HCT116 (cell line): ENCODE data around the gene C1orf159. TPM values are rescaled to one million over a fixed set of nuclear protein-coding genes. Genes with fewer than 3 reads are reported as not detected.

Experiments used
- ATAC-seq: fragments of 200-7000 bp; cut with Tn5 transposase; 2 replicates; pipeline ENCODE4 v1.9.1; 2020; ENCODE audit warnings: mild to moderate bottlenecking, moderate library complexity
- BruUV-seq: library from RNA; stranded (reverse); fragments of 400-500 nt; replicated peaks from 2 replicates; lab custom pipeline; 2021; lab: Mats Ljungman, UMichigan
- CTCF ChIA-PET: fragments of 300-600 bp; sonication (Branson Sonifier 250); formaldehyde crosslinking; loops from one replicate; lab custom pipeline; 2021; ENCODE audit warnings: antibody characterized with exemption; lab: Charles Lee
- POLR2A ChIA-PET: fragments of 300-600, 350-600 bp; sonication (Branson Sonifier 250); formaldehyde crosslinking; loops from one replicate; lab custom pipeline; 2021; ENCODE audit warnings: antibody characterized with exemption; lab: Charles Lee
- RAD21 ChIA-PET, 2 experiments: fragments of 300-600 bp; sonication (Branson Sonifier 250); formaldehyde crosslinking; loops; one replicate each; lab custom pipeline; 2023; ENCODE audit warnings: low total read pairs in 2 of 2; ENCODE audit not compliant: uncharacterized antibody in 2 of 2, unreplicated experiment in 2 of 2, low non-redundant PET in 1 of 2; lab: Charles Lee
- DNase-seq: peaks from one replicate; pipeline ENCODE4 v3.0.0-alpha.2; 2010; ENCODE audit warnings: low read depth, low spot score
- H2AFZ ChIP-seq: fragments of 200-600 bp; shearing (Covaris generic), sonication (generic); 2 replicates; pipeline ENCODE4 v1.6.1; 2017; ENCODE audit warnings: low read depth, mixed run types, mixed read lengths, antibody characterized with exemption, low read length; ENCODE audit not compliant: poor library complexity, severe bottlenecking
- H3K27ac ChIP-seq: 2 replicates; pipeline ENCODE4 v1.5.1; 2012; ENCODE audit warnings: low read depth, low read length
- H3K27me3 ChIP-seq: fragments of 200-600 bp; sonication (generic); 2 replicates; pipeline ENCODE4 v1.6.1; 2016; ENCODE audit warnings: mixed run types, low read length, mixed read lengths; ENCODE audit not compliant: insufficient read depth
- H3K36me3 ChIP-seq, 2 experiments: fragments of 200-500 bp in 1 of 2; fragments of 200-600 bp in 1 of 2; sonication (Bioruptor generic) in 1 of 2; sonication (generic) in 1 of 2; 2 replicates each; pipeline versions ENCODE4 v1.5.1 to v1.6.1; 2014 to 2016; ENCODE audit warnings: low read length in 2 of 2, inconsistent platforms in 1 of 2, mixed read lengths in 1 of 2, mixed run types in 1 of 2; ENCODE audit not compliant: insufficient read depth in 2 of 2, control insufficient read depth in 1 of 2
- H3K4me1 ChIP-seq, 2 experiments: fragments of 200-600 bp in 1 of 2; sonication (generic) in 1 of 2; 2 replicates each; pipeline versions ENCODE4 v1.5.1 to v1.6.1; 2012 to 2017; ENCODE audit warnings: low read length in 2 of 2, inconsistent platforms in 1 of 2, mild to moderate bottlenecking in 1 of 2, mixed read lengths in 1 of 2, mixed run types in 1 of 2, moderate library complexity in 1 of 2; ENCODE audit not compliant: insufficient read depth in 2 of 2, control insufficient read depth in 1 of 2
- H3K4me2 ChIP-seq: fragments of 200-600 bp; sonication (generic); 2 replicates; pipeline ENCODE4 v1.6.1; 2017; ENCODE audit warnings: mixed run types, low read length, mixed read lengths
- H3K4me3 ChIP-seq, 2 experiments: fragments of 200-600 bp in 1 of 2; sonication (generic) in 1 of 2; replicated peaks in 1 of 2; 2 replicates each; pipeline ENCODE4 v1.5.1; 2011 to 2016; ENCODE audit warnings: low read length in 2 of 2, control low read depth in 1 of 2, low read depth in 1 of 2, mild to moderate bottlenecking in 1 of 2, mixed read lengths in 1 of 2, mixed run types in 1 of 2
- H3K79me2 ChIP-seq: fragments of 200-600 bp; sonication (generic); 2 replicates; pipeline ENCODE4 v1.6.1; 2017; ENCODE audit warnings: mild to moderate bottlenecking, mixed run types, low read length, moderate library complexity, mixed read lengths; ENCODE audit not compliant: insufficient read depth
- H3K9ac ChIP-seq: fragments of 200-600 bp; sonication (generic); 2 replicates; pipeline ENCODE4 v1.6.1; 2016; ENCODE audit warnings: low read length, mixed read lengths
- H3K9me2 ChIP-seq: fragments of 200-600 bp; sonication (generic), shearing (Covaris generic); 2 replicates; pipeline ENCODE4 v1.6.1; 2017; ENCODE audit warnings: mixed run types, mild to moderate bottlenecking, moderate library complexity; ENCODE audit not compliant: insufficient read depth
- H3K9me3 ChIP-seq, 2 experiments: fragments of 200-500 bp in 1 of 2; fragments of 200-600 bp in 1 of 2; sonication (Bioruptor generic) in 1 of 2; sonication (generic) in 1 of 2; 2 replicates each; pipeline ENCODE4 v1.6.1; 2014 to 2017; ENCODE audit warnings: low read length in 2 of 2, mixed read lengths in 2 of 2, inconsistent platforms in 1 of 2, low read depth in 1 of 2, mild to moderate bottlenecking in 1 of 2, mixed run types in 1 of 2, moderate library complexity in 1 of 2; ENCODE audit not compliant: control insufficient read depth in 1 of 2, insufficient read depth in 1 of 2
- H4K20me1 ChIP-seq: fragments of 200-600 bp; sonication (generic), shearing (Covaris generic); 2 replicates; pipeline ENCODE4 v1.6.1; 2017; ENCODE audit warnings: mixed run types, mild to moderate bottlenecking, moderate library complexity; ENCODE audit not compliant: insufficient read depth
- CBX3 ChIP-seq: IDR thresholded peaks from 2 replicates; pipeline ENCODE4 v1.6.1; 2012; ENCODE audit warnings: low read depth
- CEBPB ChIP-seq: IDR thresholded peaks from 2 replicates; pipeline ENCODE4 v1.6.1; 2012; ENCODE audit warnings: low read depth
- EGR1 ChIP-seq: IDR thresholded peaks from 2 replicates; pipeline ENCODE4 v1.6.1; 2012; ENCODE audit warnings: low read depth
- EZH2 ChIP-seq: fragments of 200-600 bp; sonication (generic); IDR thresholded peaks from 2 replicates; pipeline ENCODE4 v1.6.1; 2017; ENCODE audit warnings: antibody characterized with exemption, mixed run types
- FOSL1 ChIP-seq: IDR thresholded peaks from 2 replicates; pipeline ENCODE4 v1.6.1; 2012; ENCODE audit warnings: low read depth
- POLR2A ChIP-seq: IDR thresholded peaks from 2 replicates; pipeline ENCODE4 v1.7.0; 2011; ENCODE audit warnings: borderline replicate concordance; ENCODE audit not compliant: insufficient read depth, insufficient read length; ENCODE audit errors: extremely low read depth
- RAD21 ChIP-seq: IDR thresholded peaks from 2 replicates; pipeline ENCODE4 v1.6.1; 2012; ENCODE audit warnings: low read depth, mild to moderate bottlenecking
- SP1 ChIP-seq: IDR thresholded peaks from 2 replicates; pipeline ENCODE4 v1.6.1; 2012; ENCODE audit warnings: low read depth
- SRF ChIP-seq: IDR thresholded peaks from 2 replicates; pipeline ENCODE4 v1.6.1; 2012; ENCODE audit warnings: low read depth
- TCF7L2 ChIP-seq: IDR thresholded peaks from 2 replicates; pipeline ENCODE4 v1.7.0; 2011; ENCODE audit warnings: borderline replicate concordance, inconsistent platforms; ENCODE audit not compliant: insufficient read depth, insufficient read length; ENCODE audit errors: extremely low read depth
- YY1 ChIP-seq: IDR thresholded peaks from 2 replicates; pipeline ENCODE4 v1.6.1; 2011; ENCODE audit warnings: low read length, low read depth, moderate library complexity, mild to moderate bottlenecking; ENCODE audit not compliant: insufficient replicate concordance; ENCODE audit errors: extremely low read depth
- ZFX ChIP-seq: fragments of 450-650 bp; IDR thresholded peaks from 2 replicates; pipeline ENCODE4 v1.6.1; 2017
- ZNF274 ChIP-seq: fragments of 200-500 bp; sonication (Bioruptor generic); IDR thresholded peaks from 2 replicates; pipeline ENCODE4 v1.6.1; 2014; ENCODE audit warnings: mild to moderate bottlenecking, low read depth, low read length, inconsistent platforms
- intact Hi-C: fragments of 100-400 bp; cut with micrococcal nuclease; formaldehyde crosslinking; loops from 2 replicates; pipeline ENCODE4 v1.10.0; 2022
- total RNA-seq: library from RNA; stranded (reverse); gene quantifications from one replicate; pipeline ENCODE4 v1.2.1, GENCODE V29; 2021; ENCODE audit not compliant: unreplicated experiment
- TF ChIP-seq, protein P1 (sequence below): IDR thresholded peaks from 2 replicates; pipeline ENCODE4 v1.6.1; 2011; ENCODE audit warnings: mild to moderate bottlenecking, low read length, moderate library complexity; ENCODE audit not compliant: insufficient replicate concordance; ENCODE audit errors: extremely low read depth
- TF ChIP-seq, protein P2 (sequence below): IDR thresholded peaks from 2 replicates; pipeline ENCODE4 v1.6.1; 2012
- TF ChIP-seq, protein P3 (sequence below), 3 experiments: fragments of 200-600 bp in 1 of 3; sonication (generic) in 1 of 3; IDR thresholded peaks in 2 of 3; conservative IDR thresholded peaks in 1 of 3; 2 replicates each; pipeline ENCODE4 v1.5.1; 2012 to 2017; ENCODE audit warnings: low read depth in 2 of 3, low read length in 2 of 3, antibody characterized with exemption in 1 of 3, borderline replicate concordance in 1 of 3, control low read depth in 1 of 3, mild to moderate bottlenecking in 1 of 3, mixed read lengths in 1 of 3, mixed run types in 1 of 3, moderate library complexity in 1 of 3; ENCODE audit not compliant: insufficient read depth in 1 of 3

Gene C1orf159
- total RNA-seq, 1 experiment from 2014 or later = 22.7 TPM

DNA sequence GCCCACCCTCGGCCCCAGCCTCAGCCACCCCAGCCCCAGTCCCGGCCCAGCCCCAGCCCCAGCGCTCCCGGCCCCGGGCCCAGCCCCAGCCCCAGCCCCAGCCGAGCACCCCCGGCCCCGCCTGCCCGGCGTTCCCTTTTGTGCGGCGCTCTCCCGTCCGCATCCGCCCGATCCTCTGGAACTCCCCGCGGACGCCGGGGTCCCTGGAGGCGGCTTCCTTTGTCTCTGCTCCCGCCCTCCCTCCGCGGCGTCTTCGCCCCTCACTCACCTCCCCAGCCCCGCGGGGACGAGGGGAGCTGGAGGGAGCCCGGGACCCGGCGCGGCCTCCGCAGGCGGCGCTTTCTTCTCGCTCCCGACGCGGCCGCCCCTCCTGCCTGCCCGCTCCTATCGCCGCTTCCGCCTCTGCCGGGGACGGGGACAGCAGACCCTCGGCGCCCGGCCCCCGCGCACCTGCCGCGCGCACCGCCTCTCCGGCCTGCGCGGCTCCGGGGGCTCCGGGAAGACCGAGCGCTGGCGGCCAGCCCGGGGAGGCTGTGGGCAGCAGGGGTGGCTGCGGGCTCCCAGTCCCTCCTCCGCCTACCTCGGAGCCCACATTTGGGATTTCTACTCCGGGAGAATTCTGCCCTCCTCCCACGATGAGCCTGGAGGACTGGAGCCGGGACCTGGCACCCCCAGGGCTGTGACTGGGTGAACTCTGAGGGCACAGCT is 82.0 kb downstream of the C1orf159 start:
- DNase-seq (no peak), ATAC-seq (no peak)
- no peaks in the 10 kb centered on the region for H3K9me2 ChIP-seq
- ChIA-PET CTCF (no interaction called here), POLR2A (no interaction called here), RAD21 (no interaction called here)
- TF ChIP-seq RAD21 = no peak
- no peak for TF ChIP-seq CEBPB
- no peak for TF ChIP-seq SP1
- no peak for TF ChIP-seq ZFX
- no peak for TF ChIP-seq TCF7L2
- no peak for TF ChIP-seq SRF
- H3K27ac ChIP-seq = no peak overlapping the region
- H3K9ac ChIP-seq = no peak overlapping the region
- intact Hi-C loops = no loop called here
- H3K27me3 ChIP-seq = no peaks in the 10 kb centered on the region
- no TSS peak for BruUV-seq
- no peaks in the 10 kb centered on the region for H3K9me3 ChIP-seq
- H4K20me1 ChIP-seq = no peaks in the 10 kb centered on the region
- H3K36me3 ChIP-seq = peaks cover 0 to 16% of the 10 kb centered on the region in 2 experiments; a peak in 1 of 4 replicates
- H3K79me2 ChIP-seq = peaks cover 66% of the 10 kb centered on the region
- H3K4me3 ChIP-seq = no peak overlapping the region
- no peak overlapping the region for H3K4me2 ChIP-seq
- peaks cover 0 to 6% of the 10 kb centered on the region in 2 experiments; a peak in 1 of 4 replicates for H3K4me1 ChIP-seq
- H2AFZ ChIP-seq = no peak overlapping the region

DNA sequence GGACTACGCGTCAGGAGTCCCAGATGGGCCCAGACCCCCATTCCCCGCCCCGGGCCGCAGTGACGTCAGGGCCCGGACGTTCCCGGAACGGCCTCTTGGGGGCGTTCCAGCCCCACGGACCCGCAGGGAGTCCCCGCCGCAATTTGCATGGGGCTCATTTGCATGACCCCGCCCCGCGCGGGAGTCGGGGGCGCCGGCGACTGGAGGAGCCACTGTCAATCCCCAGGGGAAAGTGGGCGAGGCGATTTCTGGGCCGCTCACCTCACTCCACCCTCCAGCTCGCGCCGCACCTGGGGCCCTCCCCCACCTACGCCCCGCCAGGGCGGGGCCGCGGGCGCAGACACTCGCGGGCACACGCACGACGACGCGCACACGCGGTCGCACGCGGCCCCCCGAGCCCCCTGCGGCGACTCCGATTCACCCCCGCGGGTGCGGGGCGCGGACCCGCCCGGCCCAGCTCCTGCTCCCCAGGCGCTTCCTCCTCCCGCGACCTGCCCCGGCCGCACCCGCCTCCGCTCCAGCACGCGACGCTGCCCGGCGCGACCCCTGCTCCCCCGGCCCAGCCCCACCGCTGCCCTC is 82.8 kb downstream of the C1orf159 start:
- POLR2A ChIA-PET = no interaction called here
- H3K36me3 ChIP-seq = peaks cover 0 to 16% of the 10 kb centered on the region in 2 experiments; a peak in 1 of 4 replicates
- H3K9me3 ChIP-seq = no peaks in the 10 kb centered on the region
- peaks cover 60% of the 10 kb centered on the region for H3K79me2 ChIP-seq
- no peaks in the 10 kb centered on the region for H3K9me2 ChIP-seq
- H3K27me3 ChIP-seq = no peaks in the 10 kb centered on the region
- DNase-seq (no peak), ATAC-seq (peak; percentile 90)
- no peaks in the 10 kb centered on the region for H4K20me1 ChIP-seq
- H2AFZ ChIP-seq = no peak overlapping the region
- CTCF ChIA-PET = no interaction called here
- peaks cover 0 to 6% of the 10 kb centered on the region in 2 experiments; a peak in 1 of 4 replicates for H3K4me1 ChIP-seq
- H3K27ac ChIP-seq = no peak overlapping the region
- H3K9ac ChIP-seq = no peak overlapping the region
- no peak overlapping the region for H3K4me3 ChIP-seq
- BruUV-seq = no TSS peak
- intact Hi-C loops = no loop called here
- no peak overlapping the region for H3K4me2 ChIP-seq
- RAD21 ChIA-PET = no interaction called here
- TF ChIP-seq RAD21 = peak; percentile 79
- no peak for TF ChIP-seq EGR1
- TF ChIP-seq, protein P1, sequence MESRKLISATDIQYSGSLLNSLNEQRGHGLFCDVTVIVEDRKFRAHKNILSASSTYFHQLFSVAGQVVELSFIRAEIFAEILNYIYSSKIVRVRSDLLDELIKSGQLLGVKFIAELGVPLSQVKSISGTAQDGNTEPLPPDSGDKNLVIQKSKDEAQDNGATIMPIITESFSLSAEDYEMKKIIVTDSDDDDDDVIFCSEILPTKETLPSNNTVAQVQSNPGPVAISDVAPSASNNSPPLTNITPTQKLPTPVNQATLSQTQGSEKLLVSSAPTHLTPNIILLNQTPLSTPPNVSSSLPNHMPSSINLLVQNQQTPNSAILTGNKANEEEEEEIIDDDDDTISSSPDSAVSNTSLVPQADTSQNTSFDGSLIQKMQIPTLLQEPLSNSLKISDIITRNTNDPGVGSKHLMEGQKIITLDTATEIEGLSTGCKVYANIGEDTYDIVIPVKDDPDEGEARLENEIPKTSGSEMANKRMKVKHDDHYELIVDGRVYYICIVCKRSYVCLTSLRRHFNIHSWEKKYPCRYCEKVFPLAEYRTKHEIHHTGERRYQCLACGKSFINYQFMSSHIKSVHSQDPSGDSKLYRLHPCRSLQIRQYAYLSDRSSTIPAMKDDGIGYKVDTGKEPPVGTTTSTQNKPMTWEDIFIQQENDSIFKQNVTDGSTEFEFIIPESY = no peak
- no peak for TF ChIP-seq ZFX
- TF ChIP-seq, protein P2, sequence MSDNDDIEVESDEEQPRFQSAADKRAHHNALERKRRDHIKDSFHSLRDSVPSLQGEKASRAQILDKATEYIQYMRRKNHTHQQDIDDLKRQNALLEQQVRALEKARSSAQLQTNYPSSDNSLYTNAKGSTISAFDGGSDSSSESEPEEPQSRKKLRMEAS = no peak
- TF ChIP-seq, protein P3, sequence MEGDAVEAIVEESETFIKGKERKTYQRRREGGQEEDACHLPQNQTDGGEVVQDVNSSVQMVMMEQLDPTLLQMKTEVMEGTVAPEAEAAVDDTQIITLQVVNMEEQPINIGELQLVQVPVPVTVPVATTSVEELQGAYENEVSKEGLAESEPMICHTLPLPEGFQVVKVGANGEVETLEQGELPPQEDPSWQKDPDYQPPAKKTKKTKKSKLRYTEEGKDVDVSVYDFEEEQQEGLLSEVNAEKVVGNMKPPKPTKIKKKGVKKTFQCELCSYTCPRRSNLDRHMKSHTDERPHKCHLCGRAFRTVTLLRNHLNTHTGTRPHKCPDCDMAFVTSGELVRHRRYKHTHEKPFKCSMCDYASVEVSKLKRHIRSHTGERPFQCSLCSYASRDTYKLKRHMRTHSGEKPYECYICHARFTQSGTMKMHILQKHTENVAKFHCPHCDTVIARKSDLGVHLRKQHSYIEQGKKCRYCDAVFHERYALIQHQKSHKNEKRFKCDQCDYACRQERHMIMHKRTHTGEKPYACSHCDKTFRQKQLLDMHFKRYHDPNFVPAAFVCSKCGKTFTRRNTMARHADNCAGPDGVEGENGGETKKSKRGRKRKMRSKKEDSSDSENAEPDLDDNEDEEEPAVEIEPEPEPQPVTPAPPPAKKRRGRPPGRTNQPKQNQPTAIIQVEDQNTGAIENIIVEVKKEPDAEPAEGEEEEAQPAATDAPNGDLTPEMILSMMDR (IDR thresholded peaks at IDR 0.05 in 2 of 3, conservative IDR thresholded peaks at IDR 0.05 in 1 of 3; ENCODE audit: borderline replicate concordance in 1 of 3, insufficient read depth in 1 of 3, low read depth in 2 of 3, low read length in 2 of 3) = peak in 2 of 3 experiments; percentile 67 to 69; a peak in 5 of 6 replicates
- no peak for TF ChIP-seq CBX3
- no peak for TF ChIP-seq ZNF274
- TF ChIP-seq YY1 = no peak
- no peak for TF ChIP-seq POLR2A
- TF ChIP-seq FOSL1 = no peak
- no peak for TF ChIP-seq EZH2
